Tibial artery (tissue), 4 donors: ENCODE measurements around the gene SEMA3D.
A peak's percentile ranks its signal among the peaks of the same experiment; 100 is the strongest.

Source experiments
- DNase-seq, 2 donors: peaks; one replicate each; pipeline ENCODE4 v3.0.0-alpha.2; 2019
- H3K27ac ChIP-seq, 2 donors: fragments of 200-600 bp; sonication (generic) in 1 of 2; 1 replicate in 1 of 2; 2 replicates in 1 of 2; pipeline ENCODE4 v1.5.1; 2018 to 2019; ENCODE audit warnings: mild to moderate bottlenecking in 1 of 2
- H3K27me3 ChIP-seq, 2 donors: fragments of 200-600 bp; sonication (generic) in 1 of 2; one replicate each; pipeline versions ENCODE4 v1.5.1 to v1.6.0; 2016 to 2019
- H3K36me3 ChIP-seq, 3 donors: fragments of 200-600 bp; sonication (generic) in 2 of 3; one replicate each; pipeline ENCODE4 v1.5.1; 2016 to 2019; ENCODE audit warnings: mild to moderate bottlenecking in 2 of 3
- H3K4me1 ChIP-seq, 4 donors: fragments of 200-600 bp; sonication (generic) in 2 of 4; 1 replicate in 3 of 4; 2 replicates in 1 of 4; pipeline ENCODE4 v1.5.1; 2016 to 2019
- H3K4me3 ChIP-seq, 2 donors: fragments of 200-600 bp; sonication (generic) in 1 of 2; 1 replicate in 1 of 2; 2 replicates in 1 of 2; pipeline ENCODE4 v1.5.1; 2018 to 2019; ENCODE audit warnings: mild to moderate bottlenecking in 2 of 2
- H3K9me3 ChIP-seq, 3 donors: fragments of 200-600 bp; sonication (generic) in 1 of 3; one replicate each; pipeline ENCODE4 v1.5.1; 2016 to 2019
- CTCF ChIP-seq, 2 experiments: fragments of 200-600 bp in 1 of 2; fragments of 450-650 bp in 1 of 2; IDR thresholded peaks; one replicate each; pipeline ENCODE4 v1.5.1; 2017 to 2019; ENCODE audit warnings: antibody characterized with exemption in 2 of 2, mild to moderate bottlenecking in 1 of 2, moderate library complexity in 1 of 2
- intact Hi-C: fragments of 100-400 bp; cut with DNase I; formaldehyde crosslinking; loops from one replicate; pipeline ENCODE4 v1.15.0; 2023; ENCODE audit warnings: low total_unique reads

SEMA3D gene

GRCh38 chr7:85094046-85094725, 92.7 kb downstream of the SEMA3D start:
- Histone ChIP-seq H3K27me3 (no peaks in the 10 kb centered on the region), H3K4me3 (no peak overlapping the region), H3K9me3 (no peaks in the 10 kb centered on the region), H3K27ac (peak overlapping the region; percentile 29 to 59), H3K4me1 (peaks cover 0 to 27% (median 8%) of the 10 kb centered on the region in 4 donors), H3K36me3 (no peaks in the 10 kb centered on the region)
- no peak for TF ChIP-seq CTCF (IDR thresholded peaks at IDR 0.05)
- DNase-seq: peak; percentile 42 to 70
- intact Hi-C loops: no loop called here

GRCh38 chr7:85091565-85091928, 95.3 kb downstream of the SEMA3D start:
- no peak overlapping the region for H3K4me3 ChIP-seq
- H3K4me1 ChIP-seq: peaks cover 0 to 22% (median 8%) of the 10 kb centered on the region in 4 donors
- TF ChIP-seq CTCF (IDR thresholded peaks at IDR 0.05): no peak
- intact Hi-C loops: no loop called here
- no peaks in the 10 kb centered on the region for H3K36me3 ChIP-seq
- H3K9me3 ChIP-seq: no peaks in the 10 kb centered on the region
- no peak for DNase-seq
- H3K27me3 ChIP-seq: no peaks in the 10 kb centered on the region
- no peak overlapping the region for H3K27ac ChIP-seq

- peaks cover 0 to 17% (median 5%) of the 10 kb centered on the region in 4 donors for H3K4me1 ChIP-seq
- H3K27ac ChIP-seq: no peak overlapping the region
- no peak for DNase-seq
- H3K36me3 ChIP-seq: no peaks in the 10 kb centered on the region
- intact Hi-C loops: no loop called here
- H3K27me3 ChIP-seq: no peaks in the 10 kb centered on the region
- TF ChIP-seq CTCF (IDR thresholded peaks at IDR 0.05): no peak
- no peak overlapping the region for H3K4me3 ChIP-seq
- H3K9me3 ChIP-seq: no peaks in the 10 kb centered on the region
Measured at GRCh38 chr7:85090919-85091564, 95.8 kb downstream of the SEMA3D start.

- no peak overlapping the region for H3K27ac ChIP-seq
- H3K4me1 ChIP-seq: peaks cover 0 to 8% (median 0%) of the 10 kb centered on the region in 4 donors
- no peaks in the 10 kb centered on the region for H3K9me3 ChIP-seq
- no peak overlapping the region for H3K4me3 ChIP-seq
- H3K27me3 ChIP-seq: no peaks in the 10 kb centered on the region
- intact Hi-C loops: no loop called here
- DNase-seq: no peak
- no peaks in the 10 kb centered on the region for H3K36me3 ChIP-seq
- no peak for TF ChIP-seq CTCF (IDR thresholded peaks at IDR 0.05)
Measured at GRCh38 chr7:85090143-85090542, 96.7 kb downstream of the SEMA3D start.

- no peak for DNase-seq
- Histone ChIP-seq H3K9me3 (no peaks in the 10 kb centered on the region), H3K36me3 (no peaks in the 10 kb centered on the region), H3K4me1 (no peaks in the 10 kb centered on the region), H3K27ac (no peak overlapping the region), H3K27me3 (no peaks in the 10 kb centered on the region), H3K4me3 (no peak overlapping the region)
- intact Hi-C loops: no loop called here
- no peak for TF ChIP-seq CTCF (IDR thresholded peaks at IDR 0.05)
Measured at GRCh38 chr7:85081846-85082245, 105.0 kb downstream of the SEMA3D start.
